ENCODE data around the gene FBXO39.

GRCh38 chr17:6748617-6749016 is 27.4 kb upstream of the FBXO39 start:
- TF ChIP-seq SMC3 (conservative IDR thresholded peaks at IDR 0.05; ENCODE audit: insufficient read depth, low read depth, low read length) (no peak), EP300 (IDR thresholded peaks at IDR 0.05; ENCODE audit: low read length) (no peak), NR2F6 (CRISPR knock-in tag; IDR thresholded peaks at IDR 0.05) (no peak), PATZ1 (CRISPR knock-in tag; IDR thresholded peaks at IDR 0.05; ENCODE audit: borderline replicate concordance) (no peak), E2F5 (CRISPR knock-in tag; IDR thresholded peaks at IDR 0.05) (no peak), ZC3H4 (CRISPR knock-in tag; IDR thresholded peaks at IDR 0.05; ENCODE audit: borderline replicate concordance) (no peak), HINFP (tag; conservative IDR thresholded peaks at IDR 0.05; ENCODE audit: low read depth) (no peak), CTCF (IDR thresholded peaks at IDR 0.05 in 2 of 3, conservative IDR thresholded peaks at IDR 0.05 in 1 of 3; ENCODE audit: insufficient read depth in 2 of 3, low read depth in 1 of 3, low read length in 3 of 3) (no peak), NFE2 (IDR thresholded peaks at IDR 0.05; ENCODE audit: low read depth) (no peak), EZH2 (IDR thresholded peaks at IDR 0.05; ENCODE audit: borderline replicate concordance, low read depth, low read length) (no peak), MCM2 (IDR thresholded peaks at IDR 0.05; ENCODE audit: low read depth) (no peak), SIX5 (IDR thresholded peaks at IDR 0.05; ENCODE audit: borderline replicate concordance in 1 of 2, insufficient read depth in 1 of 2, low read depth in 1 of 2, low read length in 2 of 2) (no peak), HIVEP1 (CRISPR knock-in tag; IDR thresholded peaks at IDR 0.05) (no peak), CBX5 (IDR thresholded peaks at IDR 0.05; ENCODE audit: borderline replicate concordance, low read depth) (no peak)
